ENCODE measurements around the gene ZNF430.

- TF ChIP-seq CTCF (IDR thresholded peaks at IDR 0.05 in 4 of 5, conservative IDR thresholded peaks at IDR 0.05 in 1 of 5): no peak
- TF ChIP-seq POLR2A (IDR thresholded peaks at IDR 0.05): no peak
These were observed 67.4 kb downstream of the ZNF430 start for GRCh38 chr19:21087871-21088270.

Data from gastrocnemius medialis (tissue), 4 donors.